GM12878 (cell line): Measurements from ENCODE around the gene SOBP.

Experiments used
- CUX1 ChIP-seq: IDR thresholded peaks from 2 replicates; pipeline ENCODE4 v1.6.1; 2012; ENCODE audit warnings: improper control_type of control experiment, low read depth, low read length; ENCODE audit not compliant: insufficient replicate concordance
- HCFC1 ChIP-seq: fragments of 150-350 bp; IDR thresholded peaks from 2 replicates; pipeline ENCODE4 v1.6.1; 2014; ENCODE audit warnings: low read length
- POLR2A ChIP-seq: IDR thresholded peaks from 2 replicates; pipeline ENCODE4 v1.6.1; 2011; ENCODE audit warnings: low read depth, mild to moderate bottlenecking, low read length

GRCh38 chr6:107695061-107695720 lies 205.3 kb downstream of the SOBP start:
- TF ChIP-seq POLR2A (no peak), CUX1 (no peak), HCFC1 (no peak)
